Activated CD4-positive, alpha-beta T cell treated with anti-CD3 and anti-CD28 coated beads, Interleukin-2, amount 10 ng/mL, durations not matched to agents 7 days and 5 days (primary cell): ENCODE measurements around the gene ZNF397. TPM values are rescaled to one million over a fixed set of nuclear protein-coding genes. Genes with fewer than 3 reads are reported as not detected.

Source experiments
- total RNA-seq, 2 experiments: library from RNA; stranded (reverse); gene quantifications; one replicate each; pipeline ENCODE4 v1.2.3, GENCODE V29; 2021

The ZNF397 gene
- total RNA-seq, 2 experiments from 2014 or later = 18.0 to 18.5 TPM

Other genes with a start within 250 kb of the ZNF397 start
- gene MAPRE2, start 199.6 kb upstream of the ZNF397 start, total RNA-seq = 10 to 100 TPM; 48.6 to 61.9 TPM
- 10 to 100 TPM; 18.5 to 18.8 TPM for gene ZSCAN30, start 49.2 kb downstream of the ZNF397 start, total RNA-seq
- 10 to 100 TPM; 46.9 to 58.9 TPM for gene ZNF24, start 103.4 kb downstream of the ZNF397 start, total RNA-seq
- under 1 TPM; 0.50 to 0.77 TPM for gene ZNF396, start 136.3 kb downstream of the ZNF397 start, total RNA-seq